ENCODE results near the gene CLTB.
A peak's percentile ranks its signal among the peaks of the same experiment; 100 is the strongest.

DNA sequence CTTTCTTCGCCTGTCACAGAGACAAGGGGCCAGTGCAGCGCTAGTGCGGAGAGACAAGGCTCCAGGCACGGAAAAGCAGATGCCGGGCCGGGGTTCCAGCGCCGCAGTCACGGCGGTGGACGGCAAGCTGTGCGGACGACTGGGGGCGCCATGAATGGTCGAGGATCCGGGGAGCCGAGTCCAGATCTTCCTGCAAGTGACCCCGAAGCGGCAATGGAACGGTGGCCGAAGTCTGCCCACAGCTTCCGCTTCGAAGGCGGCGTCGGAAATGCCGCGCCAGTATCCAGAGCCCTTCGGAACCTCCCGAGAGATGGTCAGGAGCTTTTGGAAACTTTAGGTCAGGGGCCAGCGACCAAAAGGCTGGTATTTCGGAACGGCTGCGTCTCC is 31.2 kb upstream of the CLTB start:
- TF ChIP-seq CTCF (IDR thresholded peaks at IDR 0.05 in 2 of 3, conservative IDR thresholded peaks at IDR 0.05 in 1 of 3; ENCODE audit: control insufficient read depth in 2 of 3, extremely low read depth in 1 of 3, insufficient read depth in 1 of 3, low read depth in 3 of 3, low read length in 3 of 3) (no peak; a peak in 1 of 6 replicates), LARP7 (IDR thresholded peaks at IDR 0.05) (peak; percentile 61; the same call in 1 of the 2 replicates)

Measured in GM12878 (cell line).